HG03066 (cell line): ENCODE measurements around the gene EIF4EBP2.

ENCODE experiments used
- ATAC-seq: cut with Tn5 transposase; IDR thresholded peaks from one replicate; pipeline ENCODE4 v1.9.1; 2021; ENCODE audit warnings: low read depth; ENCODE audit not compliant: unreplicated experiment

Gene EIF4EBP2, protein sequence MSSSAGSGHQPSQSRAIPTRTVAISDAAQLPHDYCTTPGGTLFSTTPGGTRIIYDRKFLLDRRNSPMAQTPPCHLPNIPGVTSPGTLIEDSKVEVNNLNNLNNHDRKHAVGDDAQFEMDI

DNA sequence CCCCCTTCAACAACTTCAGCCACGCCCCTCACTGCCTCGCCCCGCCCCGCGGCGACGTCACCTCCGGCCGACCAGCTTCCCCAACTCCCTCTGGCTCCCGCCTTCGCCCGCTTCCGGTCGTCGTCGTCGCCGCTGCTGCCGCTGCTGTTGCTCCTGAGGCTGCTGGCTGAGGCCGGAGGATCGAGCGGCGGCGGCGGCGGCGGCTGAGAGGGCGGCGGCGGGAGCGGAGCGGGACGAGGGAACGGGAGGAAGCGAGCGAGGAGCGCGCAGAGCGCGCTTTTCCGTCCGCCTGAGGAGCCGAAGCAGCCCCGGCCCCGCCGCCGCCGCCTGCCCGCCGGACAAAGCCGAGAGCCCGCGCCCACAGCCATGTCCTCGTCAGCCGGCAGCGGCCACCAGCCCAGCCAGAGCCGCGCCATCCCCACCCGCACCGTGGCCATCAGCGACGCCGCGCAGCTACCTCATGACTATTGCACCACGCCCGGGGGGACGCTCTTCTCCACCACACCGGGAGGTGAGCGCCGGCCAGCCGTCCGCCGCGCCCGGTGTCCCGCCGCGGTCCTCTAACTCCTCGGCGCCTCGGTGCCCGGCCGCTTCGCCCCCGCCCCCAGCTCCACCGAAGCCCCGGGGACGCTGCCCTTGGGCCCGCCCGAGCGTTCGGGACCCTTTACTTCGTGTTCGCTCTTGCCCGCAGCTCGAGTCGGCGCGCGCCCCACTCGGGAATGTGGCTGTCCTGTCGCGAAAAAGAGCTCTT is at the start of gene EIF4EBP2:
Gene EIF4EBP2, plus strand, starts transcription at position 110 of the 751 bp plus-strand sequence. Its CDS starts 257 bp downstream, at position 367.
- ATAC-seq, result peak; percentile 83

DNA sequence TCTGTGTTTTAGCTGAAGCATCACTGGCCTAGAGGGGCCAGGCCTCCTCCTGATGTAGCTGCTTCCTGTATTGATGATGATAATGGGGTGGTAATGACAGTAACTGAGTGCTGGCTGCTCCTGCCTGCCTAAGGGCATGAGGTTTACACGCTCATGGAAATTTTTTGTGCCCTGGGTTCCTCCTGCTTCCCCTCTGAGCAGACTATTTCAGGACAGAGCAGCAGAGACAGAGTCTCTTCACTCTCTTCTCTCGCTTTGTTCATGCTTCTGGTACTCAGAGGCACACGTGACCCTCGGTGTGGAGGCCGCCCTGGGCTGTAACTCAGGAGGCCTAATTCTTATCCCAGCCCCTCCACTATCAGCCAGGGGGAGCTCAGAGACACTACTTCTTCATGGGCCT is 49.4 kb upstream of the EIF4EBP2 start:
- no peak for ATAC-seq

DNA sequence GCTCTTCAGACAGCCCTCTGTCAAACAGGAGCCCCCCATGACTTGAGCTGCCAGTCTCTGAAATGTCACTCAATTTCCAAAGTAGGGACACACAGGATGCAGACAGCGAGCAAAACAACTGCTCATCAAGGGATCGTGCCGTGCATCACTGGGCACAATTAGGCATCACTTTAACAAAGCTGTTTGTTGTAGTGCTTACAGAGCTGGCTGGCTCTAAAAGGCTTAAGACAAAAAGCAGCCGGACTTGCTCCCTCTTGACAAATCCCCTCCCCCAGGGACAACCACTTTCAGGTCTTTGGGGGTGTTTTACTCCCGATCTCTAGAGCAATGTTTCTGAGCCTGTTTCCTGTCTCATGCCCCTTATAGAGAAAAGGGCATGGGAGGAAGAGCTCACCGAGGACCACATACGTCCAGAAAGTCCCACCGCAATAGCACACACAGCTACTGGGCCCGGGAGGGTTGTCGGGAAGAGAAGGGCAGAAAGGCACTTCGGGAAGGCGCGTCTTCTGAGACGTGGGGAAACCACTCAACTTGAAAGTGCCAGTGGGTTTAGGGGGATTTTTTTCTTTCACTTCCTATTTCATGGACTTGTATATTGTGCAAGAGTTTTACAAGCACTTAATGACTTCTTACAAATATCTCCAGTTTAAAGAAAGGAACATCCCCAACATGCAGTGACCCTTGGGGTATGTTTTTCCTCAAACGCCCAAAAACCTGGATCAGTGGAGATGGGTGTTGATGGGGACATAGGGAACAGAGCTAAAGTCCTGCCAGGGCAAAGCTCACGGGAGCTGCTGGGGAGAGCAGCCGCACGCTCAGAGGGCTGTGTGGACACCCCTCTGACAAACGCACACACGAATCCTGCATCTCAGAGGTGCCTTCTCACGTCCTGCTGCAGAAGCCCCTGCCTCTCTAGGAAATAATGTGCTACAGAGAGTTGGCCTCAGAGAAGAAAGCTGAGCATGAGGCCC is 48.6 kb upstream of the EIF4EBP2 start:
- ATAC-seq, result peak; percentile 56

DNA sequence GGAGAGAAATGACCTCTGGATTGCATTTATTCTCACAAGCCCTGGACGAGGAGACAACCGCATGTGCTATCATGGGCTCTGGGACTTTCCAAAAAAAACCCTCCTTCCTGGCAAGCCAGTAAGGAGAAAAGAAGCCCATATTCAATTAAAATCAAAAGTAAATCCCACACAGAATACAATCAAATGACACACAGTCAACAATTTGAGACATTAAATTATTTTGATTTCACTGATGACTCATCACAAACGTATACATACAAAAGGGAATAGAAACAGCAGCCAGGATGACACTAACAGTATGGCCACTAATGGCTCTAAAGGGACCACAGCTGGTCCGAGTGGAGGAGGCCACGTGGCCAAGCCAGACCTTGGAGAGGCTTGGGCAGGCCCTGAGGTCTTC is 46.4 kb upstream of the EIF4EBP2 start:
- ATAC-seq, result no peak

DNA sequence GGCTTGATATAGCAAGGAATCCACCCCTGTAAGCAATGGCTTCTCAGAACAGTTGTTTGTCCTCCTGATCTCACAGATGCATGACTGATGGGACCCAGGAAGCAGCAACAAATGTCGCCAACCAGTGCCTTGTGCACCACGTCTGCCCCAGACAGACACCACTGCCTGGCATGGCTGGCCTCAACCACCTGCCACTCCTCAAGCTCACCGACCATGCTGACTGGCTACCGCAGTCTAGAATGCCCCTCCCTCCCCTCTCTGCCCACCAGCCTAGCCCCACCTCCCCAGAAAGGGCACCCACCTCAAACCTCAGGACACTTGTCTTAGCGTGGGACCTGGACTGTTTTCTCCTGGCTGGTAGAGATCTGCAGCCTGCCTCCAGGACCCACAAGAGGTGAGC is 45.5 kb upstream of the EIF4EBP2 start:
- ATAC-seq, result no peak

DNA sequence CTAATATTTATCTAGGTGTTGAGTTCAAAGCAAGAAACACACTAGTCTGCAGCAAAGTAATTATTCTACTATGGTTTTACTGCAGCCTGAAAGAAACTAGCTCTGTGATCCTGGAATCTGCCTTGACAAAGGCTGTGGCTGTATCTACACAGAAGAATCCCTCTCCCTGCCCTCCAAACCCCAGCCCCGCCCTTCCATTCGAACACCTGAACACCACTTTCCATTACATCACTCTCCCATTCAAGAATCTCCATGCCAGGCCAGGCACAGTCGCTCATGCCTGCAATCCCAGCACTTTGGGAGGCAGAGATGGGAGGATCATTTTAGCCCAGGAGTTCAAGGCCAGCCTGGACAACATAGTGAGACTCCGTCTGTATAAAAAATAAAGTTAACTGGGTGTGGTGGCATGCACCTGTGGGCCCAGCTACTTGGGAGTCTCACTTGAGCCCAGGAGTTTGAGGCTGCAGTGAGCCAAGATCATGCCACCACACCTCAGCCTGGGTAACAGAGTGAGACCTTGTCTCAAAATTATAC is 44.9 kb upstream of the EIF4EBP2 start:
- no peak for ATAC-seq

DNA sequence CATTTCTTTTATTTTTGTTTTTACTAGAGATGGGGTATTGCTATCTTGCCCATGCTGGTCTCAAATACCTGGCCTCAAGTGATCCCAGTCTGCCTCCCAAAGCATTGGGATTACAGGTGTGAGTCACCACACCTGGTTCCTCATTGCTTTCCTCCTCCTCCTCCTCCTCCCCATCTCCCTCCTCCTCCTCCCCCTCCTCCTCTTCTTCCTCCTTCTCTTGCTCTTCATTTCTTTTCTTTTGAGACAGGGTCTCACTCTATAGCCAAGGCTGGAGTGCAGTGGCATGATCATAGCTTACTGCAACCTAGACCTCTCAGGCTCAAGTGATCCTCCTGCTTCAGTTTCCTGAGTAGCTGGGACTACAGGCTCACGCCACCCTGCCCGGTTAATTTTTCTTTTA is 43.7 kb upstream of the EIF4EBP2 start:
- no peak for ATAC-seq

DNA sequence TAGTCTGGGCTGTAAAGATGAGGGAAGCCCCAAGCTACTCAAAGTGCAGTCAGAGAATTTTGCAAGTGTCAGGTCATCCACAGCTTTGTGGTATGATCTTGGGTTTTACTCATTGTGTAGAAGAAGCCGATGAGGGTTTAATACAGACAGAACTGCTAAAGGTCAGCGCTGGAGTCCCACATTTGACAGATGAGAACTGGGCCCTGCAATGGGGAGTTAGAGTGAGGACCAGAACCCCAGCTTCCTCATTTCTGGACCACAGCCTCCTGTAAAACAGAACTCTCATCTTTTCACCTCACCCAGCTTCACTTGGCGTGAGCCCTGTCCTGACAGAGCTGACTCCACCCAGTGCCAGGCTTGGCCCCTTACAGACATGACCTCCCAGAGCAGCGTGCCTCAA is 41.6 kb upstream of the EIF4EBP2 start:
- no peak for ATAC-seq

DNA sequence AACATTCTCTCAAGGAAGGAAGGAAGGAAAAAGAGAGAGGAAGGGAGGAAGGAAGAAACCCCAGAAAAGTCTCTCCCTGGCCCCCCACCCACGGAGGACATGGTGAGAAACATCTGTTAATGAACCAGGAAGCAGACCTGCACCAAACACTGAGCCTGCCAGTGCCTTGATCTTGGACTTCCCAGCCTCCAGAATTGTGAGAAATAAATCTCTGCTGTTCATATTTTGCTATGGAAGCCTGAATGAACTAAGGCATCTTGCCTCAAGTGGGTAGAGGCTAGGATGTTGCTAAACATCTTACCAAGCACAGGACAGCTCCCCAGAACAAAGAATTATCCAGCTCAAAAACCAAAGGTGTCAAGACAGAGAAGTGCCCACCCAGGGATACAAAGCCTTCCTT is 40.7 kb upstream of the EIF4EBP2 start:
- ATAC-seq, result no peak

DNA sequence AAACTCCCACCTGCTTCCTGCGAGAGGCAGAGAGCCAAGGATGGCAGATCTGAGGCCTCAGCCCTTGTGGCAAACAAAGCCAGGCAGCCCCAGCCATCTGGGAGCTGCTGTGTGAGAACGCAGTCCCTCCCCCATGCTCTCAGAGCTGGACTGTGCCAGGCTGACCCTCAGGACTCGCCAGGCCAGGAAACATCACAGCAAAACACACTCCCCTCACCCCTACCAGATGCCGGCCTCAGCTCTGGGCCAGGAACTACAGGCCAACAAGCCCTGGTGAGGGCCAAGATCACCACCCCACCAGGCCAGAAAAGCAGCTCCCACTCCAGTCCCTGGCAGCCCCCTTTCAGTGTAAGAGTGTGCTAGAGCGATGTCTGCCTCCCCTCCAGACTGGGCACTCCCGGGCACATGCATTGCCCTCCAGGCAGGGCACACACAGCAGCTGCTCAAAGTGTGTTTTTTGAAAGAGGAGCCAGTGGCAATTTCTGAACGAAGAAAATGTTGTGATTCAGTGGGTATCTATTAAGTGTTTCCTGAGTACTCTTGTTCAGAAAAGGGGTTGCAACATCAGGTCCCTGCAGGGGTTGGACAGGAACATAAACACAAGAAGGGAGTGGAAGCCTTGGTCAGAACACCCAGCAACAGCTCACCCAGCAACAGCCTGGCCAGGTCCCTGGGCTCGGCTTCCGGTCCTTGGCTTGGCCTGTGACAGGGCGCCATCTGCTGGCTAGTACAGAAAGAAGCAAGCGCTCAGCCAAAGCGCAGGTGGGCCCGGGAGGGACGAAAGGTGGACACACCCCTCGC is 39.8 kb upstream of the EIF4EBP2 start:
- peak; percentile 89 for ATAC-seq

DNA sequence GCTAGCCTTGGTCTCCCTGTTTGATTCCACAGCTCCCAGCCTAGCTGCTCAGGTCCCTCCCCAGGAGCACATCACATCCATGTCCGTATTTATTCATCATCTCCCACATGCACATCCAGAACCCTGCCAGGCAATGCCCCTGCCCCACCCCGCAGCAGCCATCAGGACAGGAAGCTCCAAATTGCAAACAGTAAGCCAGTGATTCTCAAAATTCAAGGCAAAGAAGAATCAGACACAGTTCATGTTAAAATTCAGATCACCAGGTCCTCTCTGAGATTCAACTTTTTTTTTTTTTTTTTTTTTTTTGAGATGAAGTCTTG is 39.2 kb upstream of the EIF4EBP2 start:
- ATAC-seq, result no peak

DNA sequence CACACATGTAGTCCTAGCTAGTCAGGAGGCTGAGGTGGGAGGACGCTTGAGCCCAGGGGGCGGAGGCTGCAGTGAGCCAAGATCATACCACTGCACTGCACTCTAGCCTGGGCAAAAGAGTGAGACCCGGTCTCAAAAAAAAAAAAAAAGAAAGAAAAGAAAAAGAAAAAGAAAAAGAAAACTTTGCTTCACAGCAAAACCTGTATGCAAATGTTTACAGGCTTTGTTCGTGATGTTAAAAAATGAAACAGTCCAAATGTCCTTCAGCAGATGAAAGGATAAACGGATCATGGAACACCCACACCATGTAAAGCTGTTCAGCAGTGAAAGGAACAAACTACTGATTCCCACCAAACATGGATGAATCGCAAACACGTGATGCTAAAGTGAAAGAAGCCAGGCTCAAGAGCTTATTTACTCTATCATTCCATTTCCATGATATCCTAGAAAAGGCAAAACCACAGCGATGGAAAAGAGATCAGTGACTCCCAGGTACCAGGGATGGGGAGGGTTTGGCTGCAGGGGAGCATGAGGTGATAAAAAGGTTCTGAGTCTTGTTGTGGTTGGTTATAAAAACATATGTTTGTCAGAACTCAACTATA is 36.6 kb upstream of the EIF4EBP2 start:
- no peak for ATAC-seq

DNA sequence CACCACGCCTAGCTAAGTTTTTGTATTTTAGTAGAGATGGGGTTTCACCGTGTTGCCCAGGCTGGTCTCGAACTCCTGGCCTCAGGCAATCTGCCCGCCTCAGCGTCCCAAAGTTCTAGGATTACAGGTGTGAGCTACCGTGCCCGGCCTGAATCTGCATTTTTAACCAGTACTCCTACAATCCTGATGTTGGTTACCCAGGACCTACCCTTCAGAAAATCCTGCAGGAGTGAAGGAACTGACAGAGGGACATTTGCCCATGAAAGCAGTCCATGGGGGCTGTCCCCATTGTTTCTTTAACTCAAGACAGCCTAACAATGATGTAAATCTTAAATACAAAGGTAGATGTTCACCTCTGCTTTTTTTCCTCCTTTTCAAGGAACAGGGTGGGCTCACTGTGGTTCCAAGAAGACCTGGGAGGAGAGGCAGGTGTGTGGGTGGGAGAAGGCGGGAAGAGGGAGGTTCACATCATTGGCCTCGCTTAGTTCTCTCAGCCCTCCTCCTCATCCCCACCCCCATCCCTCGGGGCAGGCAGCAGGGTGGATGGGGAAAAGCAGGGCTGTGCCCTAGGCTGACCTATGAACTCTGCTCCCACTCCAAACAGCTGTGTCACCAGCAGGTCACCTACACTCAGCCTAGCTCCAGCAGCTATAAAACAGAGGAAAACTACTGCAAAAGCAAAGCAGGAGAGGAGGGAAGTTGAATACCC is 35.0 kb upstream of the EIF4EBP2 start:
- ATAC-seq, result no peak

DNA sequence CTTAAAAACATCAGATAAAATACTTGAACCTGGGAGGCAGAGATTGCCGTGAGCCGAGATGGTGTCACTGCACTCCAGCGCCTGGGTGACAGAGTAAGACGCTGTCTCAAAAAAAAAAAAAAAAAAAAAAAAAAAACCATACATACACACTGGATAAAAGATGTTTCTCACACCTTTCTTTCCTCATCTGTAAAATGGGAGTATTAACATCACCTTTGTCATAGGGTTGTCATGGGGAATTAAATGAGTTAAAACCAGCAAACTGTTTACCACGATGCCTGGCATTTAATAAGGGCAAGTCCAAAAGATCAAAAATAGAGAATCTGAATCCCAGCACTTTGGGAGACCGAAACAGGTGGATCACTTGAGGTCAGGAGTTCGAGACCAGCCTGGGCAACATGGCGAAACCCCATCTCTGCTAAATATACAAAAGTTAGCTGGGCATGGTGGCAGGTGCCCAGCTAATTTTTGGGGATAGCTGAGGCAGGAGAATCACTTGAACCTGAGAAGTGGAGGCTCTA is 34.4 kb upstream of the EIF4EBP2 start:
- ATAC-seq, result no peak

DNA sequence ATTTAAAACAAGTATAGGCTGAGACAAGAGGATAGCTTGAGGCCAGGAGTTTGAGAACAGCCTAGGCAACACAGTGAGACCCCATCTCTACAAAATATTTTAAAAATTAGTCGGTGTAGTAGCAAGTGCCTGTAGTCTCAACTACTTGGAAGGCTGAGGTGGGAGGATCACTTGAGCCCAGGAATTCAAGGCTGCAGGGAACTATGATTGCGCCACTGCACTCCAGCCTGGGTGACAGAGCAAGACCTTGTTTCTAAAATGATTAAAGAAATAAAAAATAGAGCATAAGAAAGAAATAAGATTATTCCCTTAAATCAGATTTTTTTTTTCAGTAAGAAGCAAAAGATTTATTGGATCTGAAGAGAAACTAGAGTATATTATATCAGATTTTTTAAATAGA is 33.2 kb upstream of the EIF4EBP2 start:
- ATAC-seq, result no peak

DNA sequence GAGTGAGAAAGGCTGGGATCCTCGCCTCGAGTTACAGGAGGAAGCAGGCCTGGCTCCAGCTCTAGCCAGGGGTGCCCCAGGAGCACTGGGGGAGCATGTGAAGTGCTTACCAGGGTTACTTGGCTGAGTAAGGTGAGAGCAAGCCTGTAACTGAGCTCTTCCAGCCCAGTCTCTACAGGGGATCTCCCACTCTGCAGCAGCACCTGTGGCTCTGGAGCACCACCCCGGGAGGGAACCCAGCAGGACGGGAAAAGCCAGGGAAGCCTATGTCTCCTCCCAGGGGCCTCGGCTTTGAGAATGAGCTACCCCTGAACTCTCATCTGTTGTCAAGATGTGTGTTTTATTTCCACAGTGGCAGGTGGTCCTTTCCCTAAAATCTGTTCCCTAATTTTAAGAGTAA is 32.1 kb upstream of the EIF4EBP2 start:
- no peak for ATAC-seq

DNA sequence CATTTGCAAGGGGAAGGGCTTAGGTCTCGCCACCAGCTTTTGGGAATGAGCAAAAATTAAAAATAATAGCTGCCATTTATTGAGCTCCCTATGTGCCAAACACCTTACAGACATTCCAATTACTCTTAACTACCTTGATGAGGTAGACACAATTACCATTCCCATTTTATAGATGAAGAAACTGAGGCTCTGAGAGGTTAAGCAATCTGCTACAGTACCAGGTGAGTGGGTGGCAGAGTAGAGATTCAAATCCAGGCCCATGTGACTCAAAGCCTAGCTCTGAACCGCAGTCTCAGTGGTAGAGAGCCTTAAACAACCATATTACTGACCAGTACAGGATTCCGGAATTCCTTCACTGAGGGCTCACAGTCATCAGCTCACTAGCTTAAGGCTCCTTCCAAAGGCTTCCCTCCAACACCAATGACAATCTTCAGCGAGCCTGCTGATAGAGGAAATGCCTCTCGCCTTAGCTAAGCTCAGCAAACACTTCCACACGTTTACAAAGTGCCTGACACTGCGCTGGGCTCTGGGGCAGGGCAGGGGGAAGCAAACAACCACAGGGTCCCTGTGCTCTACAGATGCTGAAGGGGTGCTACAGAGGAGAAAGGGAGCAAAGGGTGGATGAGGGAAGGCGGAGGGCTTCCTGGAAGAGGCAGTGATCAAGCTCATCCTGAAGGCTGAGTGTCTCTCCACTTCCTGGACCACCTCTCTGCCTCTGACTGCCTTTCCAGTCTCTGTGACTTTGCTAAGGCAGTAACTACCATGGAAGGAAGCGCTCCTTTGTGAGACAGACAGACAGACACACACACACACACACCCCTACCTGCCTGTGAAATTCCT is 28.9 kb upstream of the EIF4EBP2 start:
- ATAC-seq, result no peak
